Measurements from ENCODE around the gene INSYN2A. TPM values are rescaled to one million over a fixed set of nuclear protein-coding genes. Genes with fewer than 3 reads are reported as not detected.
A peak's percentile ranks its signal among the peaks of the same experiment; 100 is the strongest.

INSYN2A gene
- total RNA-seq, 1 donor from 2014 or later, result 1.7 TPM

- Mint-ChIP-seq H3K4me3 (ENCODE audit: unreplicated experiment) (no peak overlapping the region), H3K36me3 (ENCODE audit: unreplicated experiment) (no peaks in the 10 kb centered on the region), H3K9me3 (ENCODE audit: unreplicated experiment) (peaks cover 2% of the 10 kb centered on the region), H3K4me1 (ENCODE audit: low read depth, unreplicated experiment) (peaks cover 22% of the 10 kb centered on the region), H3K27ac (ENCODE audit: unreplicated experiment) (no peak overlapping the region), H3K27me3 (ENCODE audit: unreplicated experiment) (no peaks in the 10 kb centered on the region)
- TF ChIP-seq, protein P1, sequence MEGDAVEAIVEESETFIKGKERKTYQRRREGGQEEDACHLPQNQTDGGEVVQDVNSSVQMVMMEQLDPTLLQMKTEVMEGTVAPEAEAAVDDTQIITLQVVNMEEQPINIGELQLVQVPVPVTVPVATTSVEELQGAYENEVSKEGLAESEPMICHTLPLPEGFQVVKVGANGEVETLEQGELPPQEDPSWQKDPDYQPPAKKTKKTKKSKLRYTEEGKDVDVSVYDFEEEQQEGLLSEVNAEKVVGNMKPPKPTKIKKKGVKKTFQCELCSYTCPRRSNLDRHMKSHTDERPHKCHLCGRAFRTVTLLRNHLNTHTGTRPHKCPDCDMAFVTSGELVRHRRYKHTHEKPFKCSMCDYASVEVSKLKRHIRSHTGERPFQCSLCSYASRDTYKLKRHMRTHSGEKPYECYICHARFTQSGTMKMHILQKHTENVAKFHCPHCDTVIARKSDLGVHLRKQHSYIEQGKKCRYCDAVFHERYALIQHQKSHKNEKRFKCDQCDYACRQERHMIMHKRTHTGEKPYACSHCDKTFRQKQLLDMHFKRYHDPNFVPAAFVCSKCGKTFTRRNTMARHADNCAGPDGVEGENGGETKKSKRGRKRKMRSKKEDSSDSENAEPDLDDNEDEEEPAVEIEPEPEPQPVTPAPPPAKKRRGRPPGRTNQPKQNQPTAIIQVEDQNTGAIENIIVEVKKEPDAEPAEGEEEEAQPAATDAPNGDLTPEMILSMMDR (IDR thresholded peaks at IDR 0.05; ENCODE audit: partially characterized antibody, unreplicated experiment), result no peak
- DNase-seq, result no peak
These were observed 44.3 kb downstream of the INSYN2A start for GRCh38 chr10:127151981-127152699.

DNA sequence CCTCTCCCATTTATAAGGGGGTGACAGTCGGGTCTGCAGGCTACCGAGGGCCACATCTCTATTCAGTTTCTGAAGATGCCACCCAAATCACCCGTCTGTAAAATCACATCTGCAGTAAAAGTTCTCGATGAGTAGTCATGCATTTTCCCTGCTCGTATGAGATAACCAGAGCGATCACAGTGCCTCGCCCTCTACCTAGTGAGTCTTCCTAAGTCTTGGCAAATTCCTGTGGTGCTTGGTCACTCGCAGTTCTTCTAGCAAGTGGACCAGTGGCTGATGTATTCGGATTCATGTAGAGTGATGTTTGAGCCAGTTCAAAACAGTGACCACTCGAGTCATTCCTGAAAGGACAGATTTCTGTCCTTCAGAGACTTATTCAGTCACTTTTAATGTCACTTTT is 44.9 kb downstream of the INSYN2A start:
- H3K36me3 Mint-ChIP-seq (ENCODE audit: unreplicated experiment), result no peaks in the 10 kb centered on the region
- no peak for DNase-seq
- no peaks in the 10 kb centered on the region for H3K27me3 Mint-ChIP-seq (ENCODE audit: unreplicated experiment)
- H3K27ac Mint-ChIP-seq (ENCODE audit: unreplicated experiment), result peak overlapping the region; percentile 20
- H3K9me3 Mint-ChIP-seq (ENCODE audit: unreplicated experiment), result peaks cover 2% of the 10 kb centered on the region
- peaks cover 22% of the 10 kb centered on the region for H3K4me1 Mint-ChIP-seq (ENCODE audit: low read depth, unreplicated experiment)
- H3K4me3 Mint-ChIP-seq (ENCODE audit: unreplicated experiment), result no peak overlapping the region
- TF ChIP-seq, protein P1 (IDR thresholded peaks at IDR 0.05; ENCODE audit: partially characterized antibody, unreplicated experiment), result no peak

DNA sequence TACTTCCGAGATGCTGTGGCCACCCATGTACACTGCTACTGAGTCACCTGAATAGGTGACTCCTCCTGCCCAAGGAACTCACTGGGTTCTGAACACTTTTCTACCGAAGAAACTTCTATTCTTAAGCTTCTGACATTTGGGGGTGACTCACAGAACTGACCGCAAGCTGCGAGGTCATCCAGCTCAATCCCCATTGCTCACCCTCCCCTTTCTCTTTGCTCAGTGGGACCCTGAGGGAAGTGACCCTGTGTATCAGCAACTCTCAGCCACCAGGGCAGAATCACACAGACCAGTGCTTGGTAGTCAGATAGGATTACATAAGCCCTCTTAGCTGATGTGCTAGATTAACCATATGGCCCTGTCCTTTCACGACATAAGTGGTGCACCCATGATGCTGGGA is 46.3 kb downstream of the INSYN2A start:
- H3K36me3 Mint-ChIP-seq (ENCODE audit: unreplicated experiment), result no peaks in the 10 kb centered on the region
- no peaks in the 10 kb centered on the region for H3K27me3 Mint-ChIP-seq (ENCODE audit: unreplicated experiment)
- H3K27ac Mint-ChIP-seq (ENCODE audit: unreplicated experiment), result no peak overlapping the region
- TF ChIP-seq, protein P1 (IDR thresholded peaks at IDR 0.05; ENCODE audit: partially characterized antibody, unreplicated experiment), result no peak
- peaks cover 2% of the 10 kb centered on the region for H3K9me3 Mint-ChIP-seq (ENCODE audit: unreplicated experiment)
- peaks cover 22% of the 10 kb centered on the region for H3K4me1 Mint-ChIP-seq (ENCODE audit: low read depth, unreplicated experiment)
- DNase-seq, result no peak
- no peak overlapping the region for H3K4me3 Mint-ChIP-seq (ENCODE audit: unreplicated experiment)

GRCh38 chr10:127149501-127150081 is 46.8 kb downstream of the INSYN2A start:
- Mint-ChIP-seq H3K4me1 (ENCODE audit: low read depth, unreplicated experiment) (peaks cover 22% of the 10 kb centered on the region), H3K27ac (ENCODE audit: unreplicated experiment) (no peak overlapping the region), H3K4me3 (ENCODE audit: unreplicated experiment) (no peak overlapping the region), H3K27me3 (ENCODE audit: unreplicated experiment) (no peaks in the 10 kb centered on the region), H3K36me3 (ENCODE audit: unreplicated experiment) (no peaks in the 10 kb centered on the region), H3K9me3 (ENCODE audit: unreplicated experiment) (peaks cover 2% of the 10 kb centered on the region)
- no peak for DNase-seq
- TF ChIP-seq, protein P1 (IDR thresholded peaks at IDR 0.05; ENCODE audit: partially characterized antibody, unreplicated experiment), result no peak

DNA sequence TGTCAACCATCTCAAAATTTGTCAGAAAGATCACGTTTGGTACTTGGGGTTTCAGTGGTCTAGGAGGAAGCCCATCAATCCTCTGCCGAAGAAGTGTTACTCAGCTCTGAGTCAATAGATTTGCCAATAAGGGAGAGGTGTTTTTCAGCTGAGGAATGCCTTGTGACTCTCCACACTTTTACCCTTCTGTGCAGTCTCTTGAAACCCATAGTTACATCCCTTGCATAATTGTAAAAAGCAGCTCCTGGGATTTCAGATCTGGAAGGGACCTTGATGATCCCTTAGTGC is 47.5 kb downstream of the INSYN2A start:
- Mint-ChIP-seq H3K27ac (ENCODE audit: unreplicated experiment) (peak overlapping the region; percentile 55), H3K36me3 (ENCODE audit: unreplicated experiment) (no peaks in the 10 kb centered on the region), H3K9me3 (ENCODE audit: unreplicated experiment) (peaks cover 2% of the 10 kb centered on the region), H3K4me1 (ENCODE audit: low read depth, unreplicated experiment) (peaks cover 25% of the 10 kb centered on the region), H3K27me3 (ENCODE audit: unreplicated experiment) (no peaks in the 10 kb centered on the region), H3K4me3 (ENCODE audit: unreplicated experiment) (no peak overlapping the region)
- TF ChIP-seq, protein P1 (IDR thresholded peaks at IDR 0.05; ENCODE audit: partially characterized antibody, unreplicated experiment), result no peak
- DNase-seq, result no peak
